T-cell (primary cell): ENCODE data around the gene NFIA. TPM values are rescaled to one million over a fixed set of nuclear protein-coding genes. Genes with fewer than 3 reads are reported as not detected.

ENCODE experiments used
- ATAC-seq, 4 experiments: fragments of 200-7000 bp in 3 of 4; fragments of 150-1000 bp in 1 of 4; cut with Tn5 transposase; replicated peaks in 1 of 4; 1 replicate in 3 of 4; 2 replicates in 1 of 4; pipeline ENCODE4 v1.10.0; 2021; ENCODE audit warnings: moderate library complexity in 3 of 4, mild to moderate bottlenecking in 2 of 4, moderate number of reproducible peaks in 1 of 4
- CTCF ChIA-PET, 2 donors: fragments of 300-600 bp; sonication (Branson Sonifier 250); formaldehyde crosslinking; loops; one replicate each; lab custom pipeline; 2022; ENCODE audit warnings: antibody characterized with exemption in 2 of 2; lab: Charles Lee
- POLR2A ChIA-PET, 2 donors: fragments of 300-600 bp; sonication (Branson Sonifier 250); formaldehyde crosslinking; loops; one replicate each; lab custom pipeline; 2022; ENCODE audit warnings: antibody characterized with exemption in 2 of 2; lab: Charles Lee
- DNase-seq, 35 experiments: peaks; one replicate each; pipeline versions ENCODE4 v3.0.0 to v3.0.0-alpha.2; 2013 to 2023
- H3K27ac ChIP-seq: one replicate; pipeline ENCODE4 v1.5.1; 2013; ENCODE audit warnings: low read length
- H3K27me3 ChIP-seq, 2 experiments: replicated peaks in 1 of 2; 1 replicate in 1 of 2; 2 replicates in 1 of 2; pipeline versions ENCODE4 v1.6.1 to v1.7.0; 2013; ENCODE audit warnings: low read length in 1 of 2, mixed read lengths in 1 of 2; ENCODE audit not compliant: control insufficient read depth in 2 of 2, insufficient read depth in 2 of 2; ENCODE audit errors: extremely low read depth in 1 of 2
- H3K36me3 ChIP-seq, 2 donors: 1 replicate in 1 of 2; 2 replicates in 1 of 2; pipeline versions ENCODE4 v1.6.1 to v1.7.0; 2013; ENCODE audit warnings: low read length in 1 of 2; ENCODE audit not compliant: control insufficient read depth in 2 of 2, insufficient read depth in 1 of 2; ENCODE audit errors: extremely low read depth in 1 of 2
- H3K4me1 ChIP-seq, 2 experiments: 1 replicate in 1 of 2; 2 replicates in 1 of 2; pipeline versions ENCODE4 v1.6.1 to v1.7.0; 2013; ENCODE audit warnings: low read length in 2 of 2, mixed read lengths in 1 of 2; ENCODE audit not compliant: insufficient read depth in 2 of 2, control insufficient read depth in 1 of 2; ENCODE audit errors: extremely low read depth in 1 of 2
- H3K4me3 ChIP-seq, 2 donors: 1 replicate in 1 of 2; 2 replicates in 1 of 2; pipeline versions ENCODE4 v1.5.1 to v1.7.0; 2013; ENCODE audit warnings: mild to moderate bottlenecking in 2 of 2, low read length in 1 of 2, moderate library complexity in 1 of 2; ENCODE audit not compliant: control insufficient read depth in 1 of 2; ENCODE audit errors: extremely low read depth in 1 of 2
- H3K9me3 ChIP-seq: 2 replicates; pipeline ENCODE4 v1.7.0; 2013
- H3K27ac Mint-ChIP-seq, 2 donors: one replicate each; pipeline ENCODE4 v1.8.0; 2020 to 2021; ENCODE audit warnings: mild to moderate bottlenecking in 2 of 2, mixed read lengths in 2 of 2
- H3K27me3 Mint-ChIP-seq, 2 donors: one replicate each; pipeline ENCODE4 v1.8.0; 2021 to 2022; ENCODE audit warnings: mixed read lengths in 2 of 2
- H3K36me3 Mint-ChIP-seq: one replicate; pipeline ENCODE4 v1.8.0; 2021; ENCODE audit warnings: mixed read lengths
- H3K4me1 Mint-ChIP-seq, 3 donors: one replicate each; pipeline ENCODE4 v1.8.0; 2020 to 2022; ENCODE audit warnings: mixed read lengths in 3 of 3, mild to moderate bottlenecking in 1 of 3
- H3K4me3 Mint-ChIP-seq, 3 donors: one replicate each; pipeline ENCODE4 v1.8.0; 2020 to 2022; ENCODE audit warnings: mild to moderate bottlenecking in 3 of 3, mixed read lengths in 3 of 3, moderate library complexity in 3 of 3
- H3K9me3 Mint-ChIP-seq, 3 donors: one replicate each; pipeline ENCODE4 v1.8.0; 2020 to 2022; ENCODE audit warnings: mixed read lengths in 3 of 3
- WGBS: methylation state at CpG from one replicate; pipeline ENCODE4 v1.1.5; 2013; ENCODE audit warnings: missing lambda C conversion rate; ENCODE audit not compliant: insufficient coverage; 5-methylcytosine and 5-hydroxymethylcytosine counted together
- total RNA-seq, 35 experiments: library from RNA in 6 of 35; stranded (reverse) in 6 of 35; fragments of 120-200 nt in 1 of 35; gene quantifications; one replicate each; pipeline versions ENCODE4 v1.2.1 to v1.2.4 and lab custom pipeline; 2013 to 2026

NFIA gene
- total RNA-seq, 5 donors from 2014 or later (not counting 1 experiment from before 2014, with no cell fraction given) = 5.1 to 10.1 (median 7.1) TPM

DNA sequence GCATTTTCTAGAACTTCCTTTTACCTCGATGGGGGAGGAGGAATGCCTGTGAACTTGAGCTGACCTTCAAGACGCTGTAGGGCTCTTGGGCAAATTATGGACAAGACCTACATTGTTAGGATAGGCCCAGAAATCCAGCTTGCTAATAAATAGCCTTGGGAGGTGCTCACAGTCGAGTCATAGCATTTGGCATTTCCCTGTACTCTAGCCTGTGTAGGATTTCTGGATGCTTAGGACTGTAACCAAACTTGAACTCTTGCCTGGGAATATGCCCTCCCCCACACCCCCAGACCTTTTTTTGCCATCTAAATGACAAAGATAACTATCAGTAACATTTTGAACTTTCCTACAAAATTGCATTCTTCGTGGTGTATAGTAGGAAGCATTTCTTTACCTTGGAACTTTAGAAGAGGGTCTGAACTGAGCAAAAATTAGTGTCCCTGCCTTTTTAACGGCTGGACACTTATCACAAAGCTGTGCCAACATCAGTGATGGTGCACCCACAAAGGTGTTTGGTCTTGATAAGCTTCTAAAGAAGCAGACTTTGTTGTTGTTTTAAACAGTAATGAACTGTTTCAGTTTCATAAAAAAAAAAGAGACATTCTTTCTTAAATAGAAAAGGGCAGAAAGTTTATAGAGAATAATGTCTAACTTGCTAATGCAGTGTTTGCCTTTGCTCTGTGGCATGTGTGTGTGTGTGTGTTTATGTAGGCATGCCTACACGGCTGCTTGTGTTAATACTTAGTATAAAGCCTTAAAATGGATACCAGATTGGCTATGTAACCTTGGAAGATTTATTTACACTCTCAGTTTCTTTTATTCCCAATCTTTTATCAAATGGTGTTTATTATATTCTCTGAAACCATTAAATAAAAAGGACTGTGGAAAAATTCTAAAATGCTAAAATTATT lies 88.2 kb downstream of the NFIA start:
- POLR2A ChIA-PET = no interaction called here
- 67% methylated on average over 2 of the region's 6 CpGs for WGBS
- peaks cover 0 to 4% of the 10 kb centered on the region in 2 donors for H3K27me3 Mint-ChIP-seq

DNA sequence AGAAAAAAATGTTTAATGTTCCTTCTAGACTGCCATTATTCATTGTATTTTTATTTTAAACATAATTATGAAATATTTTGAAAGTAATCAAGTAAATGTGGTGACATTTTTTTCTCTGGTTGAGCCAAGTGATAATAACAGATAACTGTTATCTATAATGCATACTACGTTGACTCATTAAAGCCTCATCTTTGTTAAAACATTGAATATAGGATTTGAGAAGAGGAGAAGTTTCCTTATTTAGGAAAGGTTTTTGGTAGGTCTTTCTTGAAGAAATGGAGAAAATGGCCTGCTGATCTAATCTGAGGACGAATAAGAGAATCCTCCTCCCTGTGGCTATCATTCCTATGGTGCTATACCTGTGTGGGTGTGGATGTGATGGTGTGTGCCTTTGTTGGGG lies 89.0 kb downstream of the NFIA start:
- WGBS = no CpG with 5 or more reads among the region's 2 CpGs
- POLR2A ChIA-PET = no interaction called here
- ATAC-seq (no peak), DNase-seq (no peak)
- H3K36me3 Mint-ChIP-seq = no peaks in the 10 kb centered on the region
- CTCF ChIA-PET = no interaction called here
- peaks cover 0 to 4% of the 10 kb centered on the region in 2 donors for H3K27me3 Mint-ChIP-seq
- H3K9me3 ChIP-seq = no peaks in the 10 kb centered on the region
- no peak overlapping the region for H3K27ac ChIP-seq
- no peaks in the 10 kb centered on the region for H3K9me3 Mint-ChIP-seq
- no peak overlapping the region for H3K4me3 Mint-ChIP-seq
- H3K27ac Mint-ChIP-seq = no peak overlapping the region
- no peaks in the 10 kb centered on the region for H3K4me1 ChIP-seq
- no peaks in the 10 kb centered on the region for H3K36me3 ChIP-seq
- no peaks in the 10 kb centered on the region for H3K27me3 ChIP-seq
- H3K4me1 Mint-ChIP-seq = no peaks in the 10 kb centered on the region
- no peak overlapping the region for H3K4me3 ChIP-seq

More for the DNA sequence above, 88.2 kb downstream of the NFIA start:
- Histone ChIP-seq H3K4me1 (no peaks in the 10 kb centered on the region), H3K27ac (no peak overlapping the region), H3K36me3 (no peaks in the 10 kb centered on the region), H3K4me3 (no peak overlapping the region), H3K9me3 (no peaks in the 10 kb centered on the region), H3K27me3 (no peaks in the 10 kb centered on the region)
- no peaks in the 10 kb centered on the region for H3K36me3 Mint-ChIP-seq
- no peak overlapping the region for H3K27ac Mint-ChIP-seq
- no peaks in the 10 kb centered on the region for H3K9me3 Mint-ChIP-seq
- CTCF ChIA-PET = no interaction called here
- DNase-seq (no peak), ATAC-seq (no peak)
- no peak overlapping the region for H3K4me3 Mint-ChIP-seq
- H3K4me1 Mint-ChIP-seq = no peaks in the 10 kb centered on the region

- Histone ChIP-seq H3K9me3 (no peaks in the 10 kb centered on the region), H3K27ac (no peak overlapping the region), H3K27me3 (no peaks in the 10 kb centered on the region), H3K4me3 (no peak overlapping the region), H3K4me1 (no peaks in the 10 kb centered on the region), H3K36me3 (no peaks in the 10 kb centered on the region)
- ATAC-seq (no peak), DNase-seq (no peak)
- WGBS = 100% methylated on average over 1 of the region's 4 CpGs
- Mint-ChIP-seq H3K27ac (no peak overlapping the region), H3K4me1 (no peaks in the 10 kb centered on the region), H3K27me3 (peaks cover 0 to 4% of the 10 kb centered on the region in 2 donors), H3K9me3 (no peaks in the 10 kb centered on the region), H3K36me3 (no peaks in the 10 kb centered on the region), H3K4me3 (no peak overlapping the region)
- POLR2A ChIA-PET = interaction anchor here in 1 of 2 donors (0.6 kb wide), 1 partner anchor 174 kb away, joined by 3 read pairs; no protein-coding TSS in a partner anchor
- CTCF ChIA-PET = no interaction called here
These were observed 89.6 kb downstream of the NFIA start for GRCh38 chr1:61171974-61172373.

DNA sequence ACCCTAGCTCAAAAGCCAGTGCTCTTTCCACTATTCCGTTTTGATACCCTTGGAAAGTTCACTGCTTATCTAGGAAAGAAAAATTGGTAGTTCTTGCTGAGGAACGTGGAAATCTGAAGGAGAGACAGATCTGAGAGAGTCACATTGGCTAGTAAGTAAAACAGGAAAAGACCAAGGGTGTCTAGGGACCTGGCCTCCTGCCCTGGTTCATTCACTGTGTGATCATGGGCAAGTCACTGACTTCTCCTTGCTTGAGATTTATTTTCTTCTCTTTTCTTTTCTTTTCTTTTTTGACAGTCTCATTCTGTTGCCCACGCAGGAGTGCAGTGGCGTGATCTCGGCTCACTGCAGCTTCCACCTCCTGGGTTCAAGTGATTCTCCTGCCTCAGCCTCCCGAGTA lies 90.8 kb downstream of the NFIA start:
- ATAC-seq = no peak
- H3K27me3 Mint-ChIP-seq = peaks cover 0 to 4% of the 10 kb centered on the region in 2 donors
- no peaks in the 10 kb centered on the region for H3K36me3 Mint-ChIP-seq
- 40% methylated on average over 2 of the region's 6 CpGs for WGBS
- Histone ChIP-seq H3K9me3 (no peaks in the 10 kb centered on the region), H3K27me3 (no peaks in the 10 kb centered on the region), H3K36me3 (no peaks in the 10 kb centered on the region), H3K4me3 (no peak overlapping the region), H3K4me1 (no peaks in the 10 kb centered on the region), H3K27ac (no peak overlapping the region)
- H3K27ac Mint-ChIP-seq = no peak overlapping the region
- H3K9me3 Mint-ChIP-seq = no peaks in the 10 kb centered on the region
- CTCF ChIA-PET = no interaction called here
- no peak overlapping the region for H3K4me3 Mint-ChIP-seq
- no peak for DNase-seq
- POLR2A ChIA-PET = no interaction called here
- no peaks in the 10 kb centered on the region for H3K4me1 Mint-ChIP-seq

DNA sequence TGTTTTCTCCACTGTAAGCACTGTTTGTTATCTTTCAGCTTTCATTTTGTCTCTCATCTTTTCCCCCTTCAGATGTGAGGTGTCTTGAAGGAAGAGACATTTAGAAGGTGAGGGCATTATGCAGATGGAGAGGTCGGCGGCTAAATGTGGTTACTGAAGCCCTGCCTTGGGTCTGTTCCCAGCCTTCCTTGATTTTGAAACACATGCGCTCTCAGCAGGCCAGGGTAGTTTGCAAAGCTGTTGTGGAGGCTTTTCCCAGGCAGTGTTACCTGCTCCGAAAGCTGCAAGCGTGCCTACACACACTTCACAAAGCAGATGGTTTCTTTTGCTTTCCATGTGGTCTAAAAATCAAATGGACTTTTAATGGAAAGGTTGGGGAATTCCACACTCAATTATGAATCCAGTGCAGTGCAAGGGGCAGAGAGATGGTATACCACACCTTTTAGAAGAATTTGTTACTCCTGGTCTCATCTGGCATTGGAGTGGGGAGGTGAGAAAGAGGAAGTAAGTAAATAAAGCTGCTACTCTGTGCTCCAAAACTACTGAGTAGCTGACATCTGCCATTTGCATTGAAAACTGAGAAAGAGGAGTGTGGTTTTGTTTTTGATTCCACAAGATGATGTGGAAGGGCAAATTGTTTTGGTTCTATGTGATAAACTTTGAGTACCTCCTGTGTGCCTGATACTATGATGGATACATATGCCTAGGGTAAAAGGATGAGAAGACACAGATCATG lies 91.9 kb downstream of the NFIA start:
- ATAC-seq (no peak), DNase-seq (no peak)
- Histone ChIP-seq H3K27me3 (no peaks in the 10 kb centered on the region), H3K4me3 (no peak overlapping the region), H3K4me1 (no peaks in the 10 kb centered on the region), H3K9me3 (no peaks in the 10 kb centered on the region), H3K27ac (no peak overlapping the region), H3K36me3 (no peaks in the 10 kb centered on the region)
- H3K36me3 Mint-ChIP-seq = no peaks in the 10 kb centered on the region
- H3K27ac Mint-ChIP-seq = no peak overlapping the region
- H3K9me3 Mint-ChIP-seq = no peaks in the 10 kb centered on the region
- H3K27me3 Mint-ChIP-seq = peaks cover 0 to 4% of the 10 kb centered on the region in 2 donors
- ChIA-PET CTCF (no interaction called here), POLR2A (no interaction called here)
- WGBS = no CpG with 5 or more reads among the region's 5 CpGs
- H3K4me1 Mint-ChIP-seq = no peaks in the 10 kb centered on the region
- H3K4me3 Mint-ChIP-seq = no peak overlapping the region

- POLR2A ChIA-PET = no interaction called here
- 89% methylated on average over 1 of the region's 6 CpGs for WGBS
- Histone ChIP-seq H3K27ac (no peak overlapping the region), H3K9me3 (no peaks in the 10 kb centered on the region), H3K4me1 (no peaks in the 10 kb centered on the region), H3K27me3 (no peaks in the 10 kb centered on the region), H3K36me3 (no peaks in the 10 kb centered on the region), H3K4me3 (no peak overlapping the region)
- Mint-ChIP-seq H3K27ac (no peak overlapping the region), H3K9me3 (no peaks in the 10 kb centered on the region), H3K4me3 (no peak overlapping the region), H3K27me3 (peaks cover 0 to 4% of the 10 kb centered on the region in 2 donors), H3K4me1 (no peaks in the 10 kb centered on the region), H3K36me3 (no peaks in the 10 kb centered on the region)
- DNase-seq = no peak
- ATAC-seq = no peak
- CTCF ChIA-PET = interaction anchor here (0.5 kb wide), 2 partner anchors 732 to 1265 kb away, joined by 3 read pairs; no protein-coding TSS in a partner anchor
These were observed 93.6 kb downstream of the NFIA start for GRCh38 chr1:61175976-61176375.
